AG09319 (cell line): ENCODE measurements around the gene TMEM59L.

Source experiments
- DNase-seq: peaks from one replicate; pipeline ENCODE4 v3.0.0-alpha.2; 2010; ENCODE audit warnings: low read depth; ENCODE audit errors: extremely low read depth
- TF ChIP-seq, protein P1 (sequence below): IDR thresholded peaks from 2 replicates; pipeline ENCODE4 v1.5.1; 2011; ENCODE audit warnings: low read depth, mild to moderate bottlenecking, inconsistent platforms, low read length, moderate library complexity

TMEM59L gene

DNA sequence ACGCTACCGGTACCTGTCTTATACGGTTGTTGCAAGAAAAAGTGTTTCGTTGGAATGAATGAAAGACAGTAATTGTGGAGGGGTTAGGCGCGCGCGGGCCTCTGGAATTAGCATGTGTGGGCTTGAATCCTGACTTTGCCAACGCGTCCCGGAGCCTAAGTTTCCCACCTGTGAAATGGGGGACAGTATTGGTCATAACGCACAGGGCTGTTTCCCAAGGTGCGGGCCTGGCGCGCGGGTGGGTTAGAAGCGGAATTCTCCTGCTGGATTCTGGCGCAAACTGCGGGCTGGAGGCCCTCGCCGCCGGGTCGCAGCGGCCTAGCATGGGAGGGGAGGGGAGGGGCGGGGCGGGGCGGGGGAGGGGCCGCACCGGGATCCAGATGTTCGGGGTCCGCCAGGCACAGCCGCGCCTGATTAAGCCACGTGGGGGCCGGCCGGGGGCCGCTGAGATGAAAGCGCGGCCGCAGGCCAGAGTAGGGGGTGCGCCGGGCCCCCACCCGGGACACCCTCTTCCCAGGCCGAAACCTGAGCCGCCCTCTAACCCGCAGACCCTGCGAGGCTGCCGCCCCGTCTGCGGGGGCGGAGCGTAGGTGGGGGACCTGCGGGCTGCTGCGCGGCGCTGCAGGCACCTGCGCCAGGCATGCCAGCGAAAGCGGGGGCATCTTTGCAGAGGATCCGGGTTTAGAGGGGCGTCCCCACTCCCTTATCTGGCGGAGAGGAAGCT, 1.2 kb upstream of the TMEM59L start:
- TF ChIP-seq, protein P1, sequence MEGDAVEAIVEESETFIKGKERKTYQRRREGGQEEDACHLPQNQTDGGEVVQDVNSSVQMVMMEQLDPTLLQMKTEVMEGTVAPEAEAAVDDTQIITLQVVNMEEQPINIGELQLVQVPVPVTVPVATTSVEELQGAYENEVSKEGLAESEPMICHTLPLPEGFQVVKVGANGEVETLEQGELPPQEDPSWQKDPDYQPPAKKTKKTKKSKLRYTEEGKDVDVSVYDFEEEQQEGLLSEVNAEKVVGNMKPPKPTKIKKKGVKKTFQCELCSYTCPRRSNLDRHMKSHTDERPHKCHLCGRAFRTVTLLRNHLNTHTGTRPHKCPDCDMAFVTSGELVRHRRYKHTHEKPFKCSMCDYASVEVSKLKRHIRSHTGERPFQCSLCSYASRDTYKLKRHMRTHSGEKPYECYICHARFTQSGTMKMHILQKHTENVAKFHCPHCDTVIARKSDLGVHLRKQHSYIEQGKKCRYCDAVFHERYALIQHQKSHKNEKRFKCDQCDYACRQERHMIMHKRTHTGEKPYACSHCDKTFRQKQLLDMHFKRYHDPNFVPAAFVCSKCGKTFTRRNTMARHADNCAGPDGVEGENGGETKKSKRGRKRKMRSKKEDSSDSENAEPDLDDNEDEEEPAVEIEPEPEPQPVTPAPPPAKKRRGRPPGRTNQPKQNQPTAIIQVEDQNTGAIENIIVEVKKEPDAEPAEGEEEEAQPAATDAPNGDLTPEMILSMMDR: no peak
- no peak for DNase-seq

DNA sequence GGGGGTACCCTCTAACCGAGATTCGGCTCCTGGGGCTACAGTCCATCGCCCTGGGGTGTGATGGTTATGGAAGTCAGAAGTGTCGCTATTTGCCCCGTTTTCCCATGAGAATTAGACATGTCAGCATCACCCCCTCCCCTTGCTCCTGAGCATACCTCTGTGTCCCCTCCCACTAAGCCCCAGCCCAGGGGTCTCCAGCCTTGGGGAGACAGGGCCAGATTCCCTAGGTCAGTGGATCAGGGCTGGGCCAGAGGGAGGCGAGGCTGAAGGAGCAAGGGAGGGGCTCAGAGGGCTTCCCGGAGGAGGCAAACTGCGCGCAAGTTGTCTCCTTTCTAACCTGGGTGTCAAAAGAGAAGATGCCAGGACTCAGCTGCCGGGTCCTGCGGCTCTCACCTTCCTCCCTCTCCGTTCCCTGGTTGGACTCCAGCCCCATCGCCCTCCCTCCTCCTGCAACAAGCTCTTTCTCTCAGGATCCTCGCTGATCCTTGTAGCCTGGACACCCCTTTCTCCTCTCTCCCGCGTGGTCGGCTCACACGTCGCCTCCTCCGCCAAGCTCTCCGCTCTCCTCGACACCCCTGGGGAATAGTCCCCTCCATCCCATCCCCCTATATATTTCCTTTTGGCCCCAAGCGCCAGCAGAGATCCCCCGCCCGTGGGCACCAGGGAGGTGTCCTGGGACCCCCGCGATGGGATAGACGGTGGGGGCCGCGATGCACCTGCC, 459 bp upstream of the TMEM59L start:
- TF ChIP-seq, protein P1: no peak
- DNase-seq: no peak

DNA sequence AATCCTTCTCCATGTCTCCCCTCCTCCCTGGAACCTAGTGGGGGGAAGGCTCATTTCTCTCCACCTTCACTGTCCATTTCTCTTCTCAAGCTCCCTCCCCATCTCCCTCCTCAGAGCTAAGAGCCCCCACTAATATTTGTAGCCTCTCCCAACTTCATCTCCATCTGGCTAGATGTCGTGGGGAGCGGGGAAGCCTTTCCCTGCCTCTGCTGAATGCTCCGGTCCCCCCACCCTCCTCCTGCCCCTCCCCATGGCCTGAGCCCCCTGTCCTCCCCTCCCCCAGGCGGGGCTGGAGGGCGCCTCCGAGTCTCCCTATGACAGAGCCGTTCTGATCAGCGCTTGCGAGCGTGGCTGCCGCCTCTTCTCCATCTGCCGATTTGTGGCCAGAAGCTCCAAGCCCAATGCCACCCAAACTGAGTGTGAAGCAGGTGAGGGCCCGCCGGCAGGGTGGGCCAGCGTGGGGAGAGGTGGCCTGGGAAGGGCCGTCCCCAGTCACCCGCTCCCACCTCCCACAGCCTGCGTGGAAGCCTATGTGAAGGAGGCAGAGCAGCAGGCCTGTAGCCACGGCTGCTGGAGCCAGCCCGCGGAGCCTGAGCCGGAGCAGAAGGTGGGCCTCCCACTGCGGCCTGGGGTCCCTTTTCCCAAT, 1.0 kb downstream of the TMEM59L start:
- TF ChIP-seq, protein P1: no peak
- no peak for DNase-seq

DNA sequence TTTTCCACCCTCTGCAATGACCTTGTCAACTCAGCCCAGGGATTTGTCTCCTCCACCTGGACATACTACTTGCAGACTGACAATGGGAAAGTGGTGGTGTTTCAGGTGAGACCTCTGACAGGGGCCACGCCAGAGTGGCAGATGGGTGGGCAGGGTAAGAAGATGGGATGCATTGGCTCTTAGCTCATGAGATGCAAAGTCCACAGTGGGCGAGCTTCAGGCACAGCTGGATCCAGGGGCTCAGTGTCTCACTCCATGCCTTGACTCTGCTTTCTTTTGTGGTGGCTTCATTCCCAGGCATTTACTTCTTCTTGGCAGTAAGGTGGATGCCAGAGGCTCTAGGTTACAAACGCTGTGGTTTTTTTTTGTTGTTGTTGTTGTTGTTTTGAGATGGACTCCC, 3.4 kb downstream of the TMEM59L start:
- no peak for DNase-seq
- TF ChIP-seq, protein P1: no peak

DNA sequence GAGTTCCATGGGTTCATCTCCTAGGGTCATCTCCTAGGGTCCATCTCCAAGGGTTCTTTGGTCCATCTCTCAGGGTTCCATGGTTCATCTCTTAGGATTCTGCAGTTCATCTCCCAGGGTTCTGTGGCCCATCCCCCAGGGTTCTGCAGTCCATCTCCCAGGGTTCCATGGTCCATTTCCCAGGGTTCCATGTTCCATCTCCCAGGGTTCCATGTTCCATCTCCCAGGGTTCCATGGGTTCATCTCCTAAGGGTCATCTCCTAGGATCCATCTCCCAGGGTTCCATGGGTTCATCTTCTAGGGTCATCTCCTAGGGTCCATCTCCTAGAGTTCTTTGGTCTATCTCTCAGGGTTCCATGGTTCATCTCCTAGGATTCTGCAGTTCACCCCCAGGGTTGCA, 4.9 kb downstream of the TMEM59L start:
- TF ChIP-seq, protein P1: no peak

DNA sequence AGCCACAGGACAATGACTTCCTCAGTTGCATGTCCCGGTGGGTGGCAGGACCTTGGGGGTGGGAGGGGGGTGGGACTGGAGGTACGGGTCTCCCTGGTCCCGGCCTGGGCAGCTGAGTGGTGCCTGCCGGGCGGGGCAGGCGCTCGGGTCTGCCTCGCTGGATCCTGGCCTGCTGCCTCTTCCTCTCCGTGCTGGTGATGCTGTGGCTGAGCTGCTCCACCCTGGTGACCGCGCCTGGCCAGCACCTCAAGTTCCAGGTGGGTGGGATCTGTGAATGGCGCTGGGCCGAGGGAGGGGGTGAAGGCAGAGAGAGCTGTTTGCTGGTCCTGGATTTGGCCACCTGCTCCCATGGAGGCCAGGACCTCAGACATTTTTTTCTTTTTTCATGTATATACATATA, 5.6 kb downstream of the TMEM59L start:
- DNase-seq: no peak
- TF ChIP-seq, protein P1: no peak

More for the DNA sequence above, 4.9 kb downstream of the TMEM59L start:
- DNase-seq: no peak

DNA sequence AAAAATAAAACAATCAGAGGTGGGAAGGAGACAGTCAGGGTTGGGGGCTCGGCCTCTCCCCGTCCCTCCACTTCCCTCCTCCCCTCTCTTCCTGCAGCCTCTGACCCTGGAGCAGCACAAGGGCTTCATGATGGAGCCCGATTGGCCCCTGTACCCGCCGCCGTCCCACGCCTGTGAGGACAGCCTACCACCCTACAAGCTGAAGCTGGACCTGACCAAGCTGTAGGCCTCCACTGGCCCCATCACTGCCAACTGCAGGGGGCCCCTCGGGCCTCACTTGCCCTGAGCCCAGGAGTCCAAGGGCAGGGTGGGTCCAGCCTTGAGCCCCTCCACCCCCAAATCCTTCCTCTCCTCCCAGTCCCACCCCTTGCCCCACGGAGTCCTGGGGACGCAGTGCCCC, 7.6 kb downstream of the TMEM59L start:
- DNase-seq: no peak
- TF ChIP-seq, protein P1: no peak
